AG04450 (cell line): Measurements from ENCODE around the gene NUP214. TPM values are rescaled to one million over a fixed set of nuclear protein-coding genes. Genes with fewer than 3 reads are reported as not detected.
"Not testable (repeated sequence)": the region's sequence is repeated elsewhere in the genome, so short reads cannot be mapped to it uniquely, and the experiment has no call there.

Source experiments
- CTCF ChIA-PET: fragments of 300-600, 350-600 bp; formaldehyde crosslinking; extraction: SDS; loops from one replicate; lab custom pipeline; 2022; ENCODE audit warnings: antibody characterized with exemption, inconsistent platforms; lab: Charles Lee
- POLR2A ChIA-PET: fragments of 350-600 bp; formaldehyde crosslinking; extraction: SDS; loops from one replicate; lab custom pipeline; 2021; ENCODE audit warnings: antibody characterized with exemption, inconsistent platforms; lab: Yijun Ruan, JAX
- DNase-seq: peaks from one replicate; pipeline ENCODE4 v3.0.0-alpha.2; 2011; ENCODE audit warnings: low read depth, low spot score
- H3K27ac ChIP-seq: one replicate; pipeline ENCODE4 v1.5.1; 2012; ENCODE audit warnings: low read depth, low read length, control low read depth
- H3K27me3 ChIP-seq: one replicate; pipeline ENCODE4 v1.6.0; 2012; ENCODE audit warnings: low read length; ENCODE audit not compliant: control insufficient read depth, insufficient read depth
- H3K4me3 ChIP-seq: 2 replicates; pipeline ENCODE4 v1.5.1; 2011; ENCODE audit warnings: mild to moderate bottlenecking, low read depth, low read length, control low read depth
- H3K9me3 ChIP-seq: 2 replicates; pipeline ENCODE4 v1.5.1; 2012; ENCODE audit warnings: low read length; ENCODE audit not compliant: control insufficient read depth, insufficient read depth
- CTCF ChIP-seq: IDR thresholded peaks from 2 replicates; pipeline ENCODE4 v1.5.1; 2011; ENCODE audit warnings: low read depth, low read length, control low read depth, inconsistent platforms
- polyA plus RNA-seq: library from polyadenylated mRNA; depleted of rRNA; stranded (reverse); fragments of >200 nt; gene quantifications from 2 replicates; pipeline ENCODE4 v1.2.3, GENCODE V29; 2011

Gene NUP214
- polyA plus RNA-seq, 1 experiment, result 7.9 TPM

GRCh38 chr9:131099102-131099606 lies 26.2 kb upstream of the NUP214 start:
- TF ChIP-seq CTCF, result no peak
- Histone ChIP-seq H3K4me3 (no peak overlapping the region), H3K9me3 (peaks cover 7% of the 10 kb centered on the region; the same call in 1 of the 2 replicates), H3K27ac (no peak overlapping the region), H3K27me3 (peaks cover 47% of the 10 kb centered on the region)
- no peak for DNase-seq
- CTCF ChIA-PET, result interaction anchor here (0.8 to 1.1 kb wide), 2 partner anchors 53 to 398 kb away, joined by 3 read pairs; no protein-coding TSS in a partner anchor
- POLR2A ChIA-PET, result interaction anchor here (1.0 kb wide), 1 partner anchor 26 kb away, joined by 4 read pairs; the partner anchor contains the start of gene NUP214

GRCh38 chr9:131099845-131100244 lies 25.5 kb upstream of the NUP214 start:
- peaks cover 44% of the 10 kb centered on the region for H3K27me3 ChIP-seq
- not testable (repeated sequence) for DNase-seq, H3K4me3 ChIP-seq, H3K9me3 ChIP-seq, H3K27ac ChIP-seq
- ChIA-PET CTCF (interaction anchor here (0.9 to 1.1 kb wide), 2 partner anchors 54 to 393 kb away, joined by 3 to 4 read pairs; no protein-coding TSS in a partner anchor), POLR2A (interaction anchor here (1.0 to 1.1 kb wide), 2 partner anchors 25 kb away, joined by 3 to 4 read pairs; partner anchors contain the start of gene NUP214)

- ChIA-PET POLR2A (interaction anchor here (1.1 kb wide), 1 partner anchor 25 kb away, joined by 3 read pairs; the partner anchor contains the start of gene NUP214), CTCF (interaction anchor here (0.9 to 1.1 kb wide), 2 partner anchors 54 to 393 kb away, joined by 3 to 4 read pairs; no protein-coding TSS in a partner anchor)
- DNase-seq, result no peak
- Histone ChIP-seq H3K27me3 (peaks cover 43% of the 10 kb centered on the region), H3K4me3 (no peak overlapping the region), H3K9me3 (no peaks in the 10 kb centered on the region; the same call in 1 of the 2 replicates), H3K27ac (no peak overlapping the region)
- TF ChIP-seq CTCF, result no peak
Observed at GRCh38 chr9:131100445-131100844, 24.9 kb upstream of the NUP214 start.

- CTCF ChIA-PET, result interaction anchor here (0.6 kb wide), 1 partner anchor 147 kb away, joined by 5 read pairs; no protein-coding TSS in a partner anchor
- no peaks in the 10 kb centered on the region for H3K9me3 ChIP-seq
- no peak for TF ChIP-seq CTCF
- H3K27ac ChIP-seq, result no peak overlapping the region
- H3K27me3 ChIP-seq, result peaks cover 36% of the 10 kb centered on the region
- no peak overlapping the region for H3K4me3 ChIP-seq
- POLR2A ChIA-PET, result no interaction called here
- no peak for DNase-seq
Observed at GRCh38 chr9:131101207-131101964, 24.0 kb upstream of the NUP214 start.

- ChIA-PET POLR2A (no interaction called here), CTCF (no interaction called here)
- no peak for DNase-seq
- Histone ChIP-seq H3K27ac (no peak overlapping the region), H3K27me3 (peaks cover 31% of the 10 kb centered on the region), H3K9me3 (no peaks in the 10 kb centered on the region), H3K4me3 (no peak overlapping the region)
- TF ChIP-seq CTCF, result no peak
Observed at GRCh38 chr9:131103024-131103423, 22.4 kb upstream of the NUP214 start.
